GM18870 (cell line): ENCODE data around the gene CXCR5.

Experiments
- ATAC-seq: cut with Tn5 transposase; IDR thresholded peaks from one replicate; pipeline ENCODE4 v1.9.1; 2021; ENCODE audit warnings: moderate library complexity; ENCODE audit not compliant: unreplicated experiment

Gene CXCR5

GRCh38 chr11:118911880-118912741 lies 28.4 kb downstream of the CXCR5 start:
- no peak for ATAC-seq

- ATAC-seq: no peak
Measured at GRCh38 chr11:118912742-118913410, 29.2 kb downstream of the CXCR5 start.

- ATAC-seq: no peak
Measured at GRCh38 chr11:118913411-118914125, 29.9 kb downstream of the CXCR5 start.

GRCh38 chr11:118914178-118914918 lies 30.7 kb downstream of the CXCR5 start:
- ATAC-seq: no peak

- ATAC-seq: no peak
Measured at GRCh38 chr11:118914987-118915386, 31.3 kb downstream of the CXCR5 start.

- ATAC-seq: no peak
Measured at GRCh38 chr11:118915396-118915795, 31.7 kb downstream of the CXCR5 start.

- ATAC-seq: no peak
Measured at GRCh38 chr11:118915941-118916841, 32.5 kb downstream of the CXCR5 start.

- ATAC-seq: no peak
Measured at GRCh38 chr11:118916842-118917388, 33.2 kb downstream of the CXCR5 start.

GRCh38 chr11:118917481-118918127 lies 33.9 kb downstream of the CXCR5 start:
- ATAC-seq: no peak

- no peak for ATAC-seq
Measured at GRCh38 chr11:118918128-118918685, 34.5 kb downstream of the CXCR5 start.

GRCh38 chr11:118918686-118919280 lies 35.1 kb downstream of the CXCR5 start:
- ATAC-seq: no peak

GRCh38 chr11:118921121-118921928 lies 37.6 kb downstream of the CXCR5 start:
- no peak for ATAC-seq

- ATAC-seq: no peak
Measured at GRCh38 chr11:118921929-118922744, 38.4 kb downstream of the CXCR5 start.

GRCh38 chr11:118922745-118923627 lies 39.3 kb downstream of the CXCR5 start:
- no peak for ATAC-seq

GRCh38 chr11:118923721-118924587 lies 40.3 kb downstream of the CXCR5 start:
- no peak for ATAC-seq
